Trophoblast cell (in vitro differentiated cells and primary cell): ENCODE results near the gene MST1R.

ENCODE experiments used
- DNase-seq, 2 donors: peaks; one replicate each; pipeline ENCODE4 v3.0.0-alpha.2; 2016
- H2AFZ ChIP-seq: 2 replicates; pipeline ENCODE4 v1.6.1; 2013; ENCODE audit warnings: low read length, moderate library complexity, mild to moderate bottlenecking; ENCODE audit not compliant: insufficient read depth, poor library complexity
- H2AK5ac ChIP-seq: 2 replicates; pipeline ENCODE4 v1.6.1; 2013; ENCODE audit warnings: mild to moderate bottlenecking, low read length
- H2BK120ac ChIP-seq: 2 replicates; pipeline ENCODE4 v1.6.1; 2013; ENCODE audit warnings: low read length, mild to moderate bottlenecking, moderate library complexity; ENCODE audit not compliant: insufficient read depth, poor library complexity
- H2BK12ac ChIP-seq: 2 replicates; pipeline ENCODE4 v1.6.1; 2013; ENCODE audit warnings: mild to moderate bottlenecking, low read length, moderate library complexity
- H2BK5ac ChIP-seq: 2 replicates; pipeline ENCODE4 v1.6.1; 2013; ENCODE audit warnings: low read length, low read depth, moderate library complexity, mild to moderate bottlenecking; ENCODE audit not compliant: poor library complexity
- H3K14ac ChIP-seq: 2 replicates; pipeline ENCODE4 v1.6.1; 2013; ENCODE audit warnings: mild to moderate bottlenecking, low read length
- H3K18ac ChIP-seq: 2 replicates; pipeline ENCODE4 v1.6.1; 2013; ENCODE audit warnings: mild to moderate bottlenecking, low read length
- H3K23ac ChIP-seq: 2 replicates; pipeline ENCODE4 v1.6.1; 2013; ENCODE audit warnings: low read length
- H3K27ac ChIP-seq: 2 replicates; pipeline ENCODE4 v1.5.1; 2013; ENCODE audit warnings: low read depth, mild to moderate bottlenecking, inconsistent platforms, low read length, moderate library complexity
- H3K27me3 ChIP-seq: 2 replicates; pipeline ENCODE4 v1.6.1; 2013; ENCODE audit warnings: inconsistent platforms, mild to moderate bottlenecking, low read length, moderate library complexity; ENCODE audit not compliant: insufficient read depth
- H3K36me3 ChIP-seq, 2 experiments: 1 replicate in 1 of 2; 2 replicates in 1 of 2; pipeline ENCODE4 v1.6.1; 2013; ENCODE audit warnings: low read length in 2 of 2, mild to moderate bottlenecking in 2 of 2, moderate library complexity in 1 of 2; ENCODE audit not compliant: insufficient read depth in 2 of 2, control insufficient read depth in 1 of 2
- H3K4ac ChIP-seq: 2 replicates; pipeline ENCODE4 v1.6.1; 2013; ENCODE audit warnings: low read depth, mild to moderate bottlenecking, low read length, moderate library complexity
- H3K4me1 ChIP-seq, 2 experiments: 1 replicate in 1 of 2; 2 replicates in 1 of 2; pipeline ENCODE4 v1.6.1; 2013; ENCODE audit warnings: low read length in 2 of 2, mild to moderate bottlenecking in 2 of 2, moderate library complexity in 1 of 2; ENCODE audit not compliant: insufficient read depth in 2 of 2, control insufficient read depth in 1 of 2
- H3K4me2 ChIP-seq: 2 replicates; pipeline ENCODE4 v1.6.1; 2013; ENCODE audit warnings: inconsistent platforms, mild to moderate bottlenecking, low read length, moderate library complexity
- H3K4me3 ChIP-seq: 2 replicates; pipeline ENCODE4 v1.5.1; 2013; ENCODE audit warnings: mild to moderate bottlenecking, low read depth, low read length, inconsistent platforms
- H3K79me1 ChIP-seq: one replicate; pipeline ENCODE4 v1.6.1; 2013; ENCODE audit warnings: low read length
- H3K79me2 ChIP-seq: 2 replicates; pipeline ENCODE4 v1.6.1; 2013; ENCODE audit warnings: low read length, mild to moderate bottlenecking; ENCODE audit not compliant: control insufficient read depth, insufficient read depth, poor library complexity
- H3K9ac ChIP-seq: 2 replicates; pipeline ENCODE4 v1.6.1; 2013; ENCODE audit warnings: mild to moderate bottlenecking, low read length
- H3K9me3 ChIP-seq: 2 replicates; pipeline ENCODE4 v1.6.1; 2013; ENCODE audit warnings: low read depth, mild to moderate bottlenecking, control low read depth, inconsistent platforms, low read length; ENCODE audit not compliant: insufficient read depth
- H4K12ac ChIP-seq: 2 replicates; pipeline ENCODE4 v1.6.1; 2013; ENCODE audit warnings: low read depth, mild to moderate bottlenecking, low read length, moderate library complexity
- H4K8ac ChIP-seq: 2 replicates; pipeline ENCODE4 v1.6.1; 2013; ENCODE audit warnings: low read depth, mild to moderate bottlenecking, low read length, moderate library complexity
- H4K91ac ChIP-seq: one replicate; pipeline ENCODE4 v1.6.1; 2013; ENCODE audit warnings: low read depth, mild to moderate bottlenecking, low read length, moderate library complexity
- WGBS: extraction: QIAGEN DNeasy Blood & Tissue Kit; methylation state at CpG from one replicate; pipeline ENCODE4 v1.1.7; 2013; ENCODE audit warnings: missing lambda C conversion rate; ENCODE audit not compliant: insufficient read length, insufficient coverage; ENCODE audit errors: extremely low coverage; 5-methylcytosine and 5-hydroxymethylcytosine counted together

The MST1R gene

DNA sequence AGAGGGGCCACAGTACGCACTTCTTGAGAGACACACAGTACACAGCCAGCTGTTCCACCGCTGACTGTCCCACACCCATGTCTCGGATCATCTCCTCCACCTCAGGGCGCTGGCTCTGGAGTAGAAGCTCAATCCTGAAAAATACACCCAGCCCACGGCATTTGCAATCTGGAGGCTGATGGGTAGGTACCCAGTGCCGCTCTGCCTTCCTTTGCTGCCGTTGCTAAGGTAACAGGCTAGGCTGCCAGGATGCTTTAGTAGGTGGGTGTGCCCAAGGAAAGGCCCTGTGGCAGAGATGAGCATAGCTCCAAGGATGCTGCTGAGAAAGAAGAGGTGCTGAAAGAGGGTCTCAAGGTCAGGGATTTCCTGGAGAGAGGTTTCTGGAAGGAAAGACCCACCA is 61.9 kb downstream of the MST1R start:
- Histone ChIP-seq H3K9me3 (no peaks in the 10 kb centered on the region), H3K79me2 (no peaks in the 10 kb centered on the region), H3K27me3 (no peaks in the 10 kb centered on the region), H2BK120ac (no peak overlapping the region), H3K14ac (no peak overlapping the region), H3K18ac (no peak overlapping the region), H3K79me1 (no peaks in the 10 kb centered on the region), H2BK12ac (no peak overlapping the region), H3K4me3 (no peak overlapping the region), H2AFZ (no peak overlapping the region), H3K4me2 (no peak overlapping the region), H3K4ac (no peak overlapping the region), H4K91ac (no peak overlapping the region), H3K9ac (no peak overlapping the region), H2AK5ac (no peak overlapping the region), H4K8ac (no peak overlapping the region), H2BK5ac (no peak overlapping the region), H4K12ac (no peak overlapping the region), H3K4me1 (no peaks in the 10 kb centered on the region), H3K27ac (no peak overlapping the region), H3K23ac (no peak overlapping the region), H3K36me3 (peaks cover 22 to 40% of the 10 kb centered on the region in 2 experiments)
- DNase-seq, result no peak
- whole genome bisulfite sequencing, result no CpG with 5 or more reads among the region's 7 CpGs

DNA sequence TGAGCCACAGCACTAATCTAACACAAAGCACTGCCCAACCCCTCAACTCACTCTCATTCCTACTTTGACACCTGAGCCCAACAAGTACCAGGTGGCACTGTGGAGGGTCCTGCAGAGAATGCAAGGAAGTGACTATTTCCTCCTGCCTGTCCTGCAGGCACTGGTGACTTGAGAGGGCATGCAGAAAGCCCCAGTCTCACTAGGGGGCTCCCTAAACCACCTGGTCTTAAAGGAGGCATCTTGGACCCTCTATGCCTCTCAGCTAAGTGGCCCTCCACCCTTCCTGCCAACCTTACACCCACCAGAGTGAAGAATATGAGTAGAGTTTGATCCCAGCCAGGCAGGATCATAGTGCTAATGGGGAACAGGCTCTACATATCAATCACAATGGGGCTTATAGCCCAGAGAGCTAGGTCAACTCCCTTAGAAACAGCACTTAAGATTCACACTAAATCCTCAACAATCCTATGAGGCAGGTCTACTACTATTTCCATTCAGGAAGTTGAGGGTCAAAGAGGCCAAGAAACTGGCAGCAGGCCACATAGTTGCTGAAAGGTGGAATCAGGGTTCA is 62.5 kb downstream of the MST1R start:
- no peak overlapping the region for H3K18ac ChIP-seq
- no peak overlapping the region for H2BK120ac ChIP-seq
- no peak overlapping the region for H3K4me3 ChIP-seq
- no peak overlapping the region for H3K4me2 ChIP-seq
- no peak overlapping the region for H3K4ac ChIP-seq
- H3K4me1 ChIP-seq, result no peaks in the 10 kb centered on the region
- no peaks in the 10 kb centered on the region for H3K79me1 ChIP-seq
- H2BK5ac ChIP-seq, result no peak overlapping the region
- H2AK5ac ChIP-seq, result no peak overlapping the region
- no peak overlapping the region for H2BK12ac ChIP-seq
- H3K14ac ChIP-seq, result no peak overlapping the region
- no peaks in the 10 kb centered on the region for H3K79me2 ChIP-seq
- H3K23ac ChIP-seq, result no peak overlapping the region
- H3K9ac ChIP-seq, result no peak overlapping the region
- no peak overlapping the region for H2AFZ ChIP-seq
- H3K27ac ChIP-seq, result no peak overlapping the region
- H4K8ac ChIP-seq, result no peak overlapping the region
- H4K91ac ChIP-seq, result no peak overlapping the region
- H3K27me3 ChIP-seq, result no peaks in the 10 kb centered on the region
- DNase-seq, result peak in 1 of 2 donors; percentile 20
- H3K36me3 ChIP-seq, result peaks cover 24 to 40% of the 10 kb centered on the region in 2 experiments
- H4K12ac ChIP-seq, result no peak overlapping the region
- H3K9me3 ChIP-seq, result no peaks in the 10 kb centered on the region

DNA sequence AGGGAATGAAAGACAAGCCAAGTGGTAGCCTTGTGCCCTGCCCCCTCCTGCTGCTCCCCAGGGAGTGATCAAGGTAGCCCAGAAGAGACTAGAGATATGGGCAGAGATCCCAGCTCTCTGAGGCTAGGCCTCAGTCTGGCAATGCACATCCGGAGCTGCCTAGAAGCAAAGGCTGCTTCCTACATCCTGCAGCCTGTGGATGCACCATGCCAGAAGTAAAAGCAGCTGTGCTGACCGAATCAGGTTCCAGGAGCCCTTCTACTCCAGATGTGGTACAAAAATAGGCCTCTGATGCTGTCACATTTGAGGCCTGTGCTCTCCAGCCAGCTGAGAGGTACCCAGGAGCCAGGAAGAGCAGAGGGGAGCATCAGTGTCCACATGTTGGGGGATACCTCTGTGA is 63.3 kb downstream of the MST1R start:
- Histone ChIP-seq H3K14ac (no peak overlapping the region), H3K27ac (no peak overlapping the region)
- WGBS, result no CpG with 5 or more reads among the region's 2 CpGs

DNA sequence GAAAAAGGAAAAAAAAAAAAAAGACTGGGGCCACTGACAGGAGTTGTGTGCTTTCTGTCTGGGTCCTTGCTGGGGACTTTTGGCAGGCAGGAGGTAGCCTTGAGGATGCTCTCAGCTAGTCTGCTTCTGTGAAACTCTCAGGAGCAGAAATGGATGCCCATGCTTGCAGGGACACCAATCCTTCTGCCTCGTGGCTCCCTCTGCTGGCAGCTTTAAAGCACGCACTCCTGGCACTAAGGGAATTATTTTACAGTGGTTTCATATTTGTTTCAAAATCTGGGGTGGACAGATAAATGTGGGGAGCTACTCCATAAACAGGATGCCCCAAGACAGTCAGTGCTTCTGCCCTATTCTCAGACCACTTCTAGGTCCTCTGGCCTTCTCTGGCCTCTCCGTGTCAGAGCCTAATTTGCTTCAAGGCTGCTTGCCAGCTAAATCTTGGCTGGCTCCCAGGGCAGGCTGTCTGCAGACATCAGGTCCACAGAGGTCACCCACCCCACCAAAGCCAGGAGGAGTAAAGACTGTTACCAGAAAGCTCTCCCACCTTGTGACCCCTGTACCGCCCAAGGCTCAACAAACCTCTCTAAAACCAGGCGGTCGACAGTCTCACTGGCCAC is 64.4 kb downstream of the MST1R start:
- no CpG with 5 or more reads among the region's 6 CpGs for WGBS
- H3K4me3 ChIP-seq, result no peak overlapping the region

More for the DNA sequence above, 63.3 kb downstream of the MST1R start:
- Histone ChIP-seq H3K36me3 (peaks cover 21 to 35% of the 10 kb centered on the region in 2 experiments), H3K27me3 (no peaks in the 10 kb centered on the region), H3K4ac (no peak overlapping the region), H3K23ac (no peak overlapping the region), H3K18ac (no peak overlapping the region), H3K9me3 (no peaks in the 10 kb centered on the region), H3K79me1 (no peaks in the 10 kb centered on the region), H3K4me2 (no peak overlapping the region), H2AK5ac (no peak overlapping the region), H3K79me2 (no peaks in the 10 kb centered on the region), H2AFZ (no peak overlapping the region), H4K91ac (no peak overlapping the region), H4K8ac (no peak overlapping the region), H3K9ac (no peak overlapping the region), H2BK12ac (no peak overlapping the region), H3K4me3 (no peak overlapping the region), H4K12ac (no peak overlapping the region), H3K4me1 (no peaks in the 10 kb centered on the region), H2BK120ac (no peak overlapping the region), H2BK5ac (no peak overlapping the region)
- DNase-seq, result no peak

More for the DNA sequence above, 64.4 kb downstream of the MST1R start:
- no peak overlapping the region for H2AK5ac ChIP-seq
- H2AFZ ChIP-seq, result no peak overlapping the region
- H3K4me1 ChIP-seq, result no peaks in the 10 kb centered on the region
- no peak overlapping the region for H4K12ac ChIP-seq
- H3K9ac ChIP-seq, result no peak overlapping the region
- H3K4ac ChIP-seq, result no peak overlapping the region
- no peak overlapping the region for H4K91ac ChIP-seq
- DNase-seq, result peak; percentile 53 to 87
- no peak overlapping the region for H3K18ac ChIP-seq
- no peak overlapping the region for H3K14ac ChIP-seq
- no peak overlapping the region for H2BK12ac ChIP-seq
- no peak overlapping the region for H2BK5ac ChIP-seq
- no peaks in the 10 kb centered on the region for H3K79me1 ChIP-seq
- H3K79me2 ChIP-seq, result no peaks in the 10 kb centered on the region
- no peak overlapping the region for H3K23ac ChIP-seq
- H4K8ac ChIP-seq, result no peak overlapping the region
- no peak overlapping the region for H2BK120ac ChIP-seq
- peaks cover 19 to 31% of the 10 kb centered on the region in 2 experiments for H3K36me3 ChIP-seq
- no peak overlapping the region for H3K27ac ChIP-seq
- H3K27me3 ChIP-seq, result no peaks in the 10 kb centered on the region
- no peaks in the 10 kb centered on the region for H3K9me3 ChIP-seq
- H3K4me2 ChIP-seq, result no peak overlapping the region
